ENCODE results near the gene ETFA. TPM values are rescaled to one million over a fixed set of nuclear protein-coding genes. Genes with fewer than 3 reads are reported as not detected.

Gene ETFA
- polyA plus RNA-seq, 3 donors = 62.1 to 178 (median 166) TPM

GRCh38 chr15:76169911-76170800, 141.1 kb downstream of the ETFA start:
- H3K4me1 Mint-ChIP-seq = peaks cover 21% of the 10 kb centered on the region
- Histone ChIP-seq H2AFZ (ENCODE audit: insufficient read depth, low read depth, low read length, poor library complexity, severe bottlenecking) (no peak overlapping the region), H3K9me3 (replicated peaks in 1 of 2; ENCODE audit: control insufficient read depth in 1 of 2, insufficient read depth in 1 of 2, low read length in 2 of 2) (no peaks in the 10 kb centered on the region), H3K9ac (ENCODE audit: insufficient read depth, low read length, poor library complexity, severe bottlenecking) (peak overlapping the region; percentile 32), H3K27ac (ENCODE audit: low read depth in 1 of 2, low read length in 2 of 2) (no peak overlapping the region), H3K4me1 (ENCODE audit: control insufficient read depth in 1 of 2, insufficient read depth in 2 of 2, low read length in 2 of 2) (peaks cover 24% of the 10 kb centered on the region in 2 donors), H3K4me2 (replicated peaks; ENCODE audit: extremely low read depth, low read length, poor library complexity, severe bottlenecking) (peak overlapping the region; percentile 20), H3K79me2 (ENCODE audit: insufficient read depth, low read length) (no peaks in the 10 kb centered on the region), H3K36me3 (replicated peaks in 1 of 2; ENCODE audit: control insufficient read depth in 1 of 2, insufficient read depth in 2 of 2, low read length in 2 of 2) (no peaks in the 10 kb centered on the region), H4K20me1 (ENCODE audit: insufficient read depth, low read length) (no peaks in the 10 kb centered on the region), H3K4me3 (replicated peaks in 1 of 3; ENCODE audit: low read depth in 2 of 3, low read length in 3 of 3) (no peak overlapping the region), H3K27me3 (ENCODE audit: control insufficient read depth in 2 of 2, insufficient read depth in 2 of 2, low read length in 2 of 2) (no peaks in the 10 kb centered on the region)
- peaks cover 0 to 8% (median 2%) of the 10 kb centered on the region in 7 donors for H3K9me3 Mint-ChIP-seq
- H3K27ac Mint-ChIP-seq = peak overlapping the region in 1 of 7 donors; percentile 26
- intact Hi-C loops (cut with micrococcal nuclease) = no loop called here
- TF ChIP-seq, protein P1, sequence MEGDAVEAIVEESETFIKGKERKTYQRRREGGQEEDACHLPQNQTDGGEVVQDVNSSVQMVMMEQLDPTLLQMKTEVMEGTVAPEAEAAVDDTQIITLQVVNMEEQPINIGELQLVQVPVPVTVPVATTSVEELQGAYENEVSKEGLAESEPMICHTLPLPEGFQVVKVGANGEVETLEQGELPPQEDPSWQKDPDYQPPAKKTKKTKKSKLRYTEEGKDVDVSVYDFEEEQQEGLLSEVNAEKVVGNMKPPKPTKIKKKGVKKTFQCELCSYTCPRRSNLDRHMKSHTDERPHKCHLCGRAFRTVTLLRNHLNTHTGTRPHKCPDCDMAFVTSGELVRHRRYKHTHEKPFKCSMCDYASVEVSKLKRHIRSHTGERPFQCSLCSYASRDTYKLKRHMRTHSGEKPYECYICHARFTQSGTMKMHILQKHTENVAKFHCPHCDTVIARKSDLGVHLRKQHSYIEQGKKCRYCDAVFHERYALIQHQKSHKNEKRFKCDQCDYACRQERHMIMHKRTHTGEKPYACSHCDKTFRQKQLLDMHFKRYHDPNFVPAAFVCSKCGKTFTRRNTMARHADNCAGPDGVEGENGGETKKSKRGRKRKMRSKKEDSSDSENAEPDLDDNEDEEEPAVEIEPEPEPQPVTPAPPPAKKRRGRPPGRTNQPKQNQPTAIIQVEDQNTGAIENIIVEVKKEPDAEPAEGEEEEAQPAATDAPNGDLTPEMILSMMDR (IDR thresholded peaks at IDR 0.05) = no peak
- H3K36me3 Mint-ChIP-seq = no peaks in the 10 kb centered on the region
- no peak for DNase-seq
- WGBS (ENCODE audit: insufficient coverage) = 97% methylated on average over 8 of the region's 16 CpGs
- H3K4me3 Mint-ChIP-seq = peak overlapping the region in 1 of 2 donors; percentile 53
- peaks cover 4 to 8% (median 7%) of the 10 kb centered on the region in 3 donors for H3K27me3 Mint-ChIP-seq (ENCODE audit: low read depth in 3 of 3)

DNA sequence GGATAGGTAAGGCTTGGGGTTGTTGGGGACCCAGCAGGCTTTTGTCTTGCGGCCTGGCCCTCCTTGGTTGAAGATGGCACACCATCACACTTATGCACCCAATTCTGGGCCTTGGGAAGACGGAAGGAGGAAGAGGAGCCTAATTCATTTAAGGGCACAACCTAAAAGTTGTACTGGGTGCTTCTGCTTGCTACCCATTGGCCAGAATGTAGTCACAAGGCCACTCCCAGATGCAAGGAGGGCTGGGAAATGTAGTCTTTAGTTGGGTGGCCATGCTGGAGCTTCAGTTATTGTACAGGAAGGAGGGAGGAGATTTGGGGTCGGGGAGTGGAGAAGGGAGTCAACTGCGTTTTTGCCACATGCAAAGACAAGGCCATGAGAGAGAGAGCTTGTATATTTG, 142.3 kb downstream of the ETFA start:
- Mint-ChIP-seq H3K4me3 (peak overlapping the region in 1 of 2 donors; percentile 70), H3K9me3 (peaks cover 0 to 6% (median 2%) of the 10 kb centered on the region in 7 donors), H3K27me3 (ENCODE audit: low read depth in 3 of 3) (peaks cover 4 to 7% (median 5%) of the 10 kb centered on the region in 3 donors), H3K36me3 (no peaks in the 10 kb centered on the region), H3K27ac (no peak overlapping the region), H3K4me1 (peaks cover 24% of the 10 kb centered on the region)
- Histone ChIP-seq H3K79me2 (ENCODE audit: insufficient read depth, low read length) (no peaks in the 10 kb centered on the region), H3K27me3 (ENCODE audit: control insufficient read depth in 2 of 2, insufficient read depth in 2 of 2, low read length in 2 of 2) (no peaks in the 10 kb centered on the region), H4K20me1 (ENCODE audit: insufficient read depth, low read length) (no peaks in the 10 kb centered on the region), H3K9me3 (replicated peaks in 1 of 2; ENCODE audit: control insufficient read depth in 1 of 2, insufficient read depth in 1 of 2, low read length in 2 of 2) (no peaks in the 10 kb centered on the region), H2AFZ (ENCODE audit: insufficient read depth, low read depth, low read length, poor library complexity, severe bottlenecking) (peak overlapping the region; percentile 69), H3K9ac (ENCODE audit: insufficient read depth, low read length, poor library complexity, severe bottlenecking) (no peak overlapping the region), H3K36me3 (replicated peaks in 1 of 2; ENCODE audit: control insufficient read depth in 1 of 2, insufficient read depth in 2 of 2, low read length in 2 of 2) (no peaks in the 10 kb centered on the region), H3K27ac (ENCODE audit: low read depth in 1 of 2, low read length in 2 of 2) (no peak overlapping the region), H3K4me1 (ENCODE audit: control insufficient read depth in 1 of 2, insufficient read depth in 2 of 2, low read length in 2 of 2) (peaks cover 24 to 25% of the 10 kb centered on the region in 2 donors), H3K4me3 (replicated peaks in 1 of 3; ENCODE audit: low read depth in 2 of 3, low read length in 3 of 3) (no peak overlapping the region), H3K4me2 (replicated peaks; ENCODE audit: extremely low read depth, low read length, poor library complexity, severe bottlenecking) (peak overlapping the region; percentile 1)
- peak; percentile 24 to 52 (median 45) for DNase-seq
- TF ChIP-seq, protein P1 (IDR thresholded peaks at IDR 0.05) = no peak
- intact Hi-C loops (cut with micrococcal nuclease) = no loop called here
- WGBS (ENCODE audit: insufficient coverage) = 60% methylated on average over 2 of the region's 4 CpGs
